PC-3 (cell line): Measurements from ENCODE around the gene RNASEL. TPM values are rescaled to one million over a fixed set of nuclear protein-coding genes. Genes with fewer than 3 reads are reported as not detected.
A peak's percentile ranks its signal among the peaks of the same experiment; 100 is the strongest.

Source experiments
- ATAC-seq: fragments of 200-7000 bp; cut with Tn5 transposase; 2 replicates; pipeline ENCODE4 v1.9.1; 2020; ENCODE audit warnings: mild to moderate bottlenecking, moderate library complexity
- BruUV-seq: library from RNA; stranded (reverse); fragments of 400-500 nt; replicated peaks from 2 replicates; lab custom pipeline; 2021; lab: Mats Ljungman, UMichigan
- CTCF ChIA-PET: fragments of 300-600 bp; sonication (Branson Sonifier 250); formaldehyde crosslinking; loops from one replicate; lab custom pipeline; 2022; ENCODE audit warnings: antibody characterized with exemption; lab: Charles Lee
- POLR2A ChIA-PET: fragments of 300-600 bp; sonication (Branson Sonifier 250); formaldehyde crosslinking; loops from one replicate; lab custom pipeline; 2022; ENCODE audit warnings: antibody characterized with exemption; ENCODE audit not compliant: unreplicated experiment; lab: Charles Lee
- DNase-seq: peaks from one replicate; pipeline ENCODE4 v3.0.0-alpha.2; 2015
- H2AFZ ChIP-seq: fragments of 300-600 bp; sonication (generic); 2 replicates; pipeline ENCODE4 v1.6.0; 2016; ENCODE audit warnings: antibody characterized with exemption, low read length
- H3F3A ChIP-seq: fragments of 300-600 bp; sonication (generic); one replicate; pipeline ENCODE4 v1.6.0; 2017; ENCODE audit warnings: antibody characterized with exemption, low read length, control low read depth, mild to moderate bottlenecking; ENCODE audit not compliant: unreplicated experiment
- H3K27ac ChIP-seq: fragments of 300-600 bp; sonication (generic); 2 replicates; pipeline ENCODE4 v1.5.1; 2016; ENCODE audit warnings: mild to moderate bottlenecking, low read length
- H3K27me3 ChIP-seq: fragments of 300-600 bp; sonication (generic); 2 replicates; pipeline ENCODE4 v1.6.1; 2016; ENCODE audit warnings: low read length, mixed read lengths
- H3K36me3 ChIP-seq: fragments of 300-600 bp; sonication (generic); 2 replicates; pipeline ENCODE4 v1.6.1; 2016; ENCODE audit warnings: low read depth, mixed run types, low read length, mixed read lengths
- H3K4me1 ChIP-seq: fragments of 300-600 bp; sonication (generic); 2 replicates; pipeline ENCODE4 v1.5.1; 2016; ENCODE audit warnings: low read length; ENCODE audit not compliant: insufficient read depth
- H3K4me2 ChIP-seq: fragments of 300-600 bp; sonication (generic); 2 replicates; pipeline ENCODE4 v1.6.0; 2016; ENCODE audit warnings: low read length
- H3K4me3 ChIP-seq: fragments of 300-600 bp; sonication (generic); 2 replicates; pipeline ENCODE4 v1.5.1; 2016; ENCODE audit warnings: mild to moderate bottlenecking, low read length, mixed read lengths
- H3K79me2 ChIP-seq: fragments of 300-600 bp; sonication (generic); 2 replicates; pipeline ENCODE4 v1.6.1; 2017; ENCODE audit warnings: low read length, mixed read lengths
- H3K9ac ChIP-seq: fragments of 300-600 bp; sonication (generic); 2 replicates; pipeline ENCODE4 v1.6.0; 2016; ENCODE audit warnings: mild to moderate bottlenecking, low read length
- H3K9me2 ChIP-seq: fragments of 300-600 bp; sonication (generic); replicated peaks from 2 replicates; pipeline ENCODE4 v1.6.1; 2016; ENCODE audit warnings: mixed run types, low read length, mixed read lengths
- H3K9me3 ChIP-seq: fragments of 300-600 bp; sonication (generic); 2 replicates; pipeline ENCODE4 v1.6.1; 2016; ENCODE audit warnings: low read length, mixed read lengths
- H4K20me1 ChIP-seq: fragments of 300-600 bp; sonication (generic); 2 replicates; pipeline ENCODE4 v1.6.1; 2016; ENCODE audit warnings: low read length, mixed read lengths
- CTCF ChIP-seq: fragments of 300-600 bp; sonication (generic); conservative IDR thresholded peaks from 2 replicates; pipeline ENCODE4 v1.5.1; 2017; ENCODE audit warnings: antibody characterized with exemption, low read depth, mild to moderate bottlenecking, low read length
- EZH2 ChIP-seq: fragments of 300-600 bp; sonication (generic); IDR thresholded peaks from one replicate; pipeline ENCODE4 v1.6.1; 2017; ENCODE audit warnings: antibody characterized with exemption, mild to moderate bottlenecking, low read length; ENCODE audit not compliant: unreplicated experiment
- EZH2phosphoT487 ChIP-seq: fragments of 300-600 bp; sonication (generic); IDR thresholded peaks from 2 replicates; pipeline ENCODE4 v1.6.1; 2018; ENCODE audit warnings: mild to moderate bottlenecking, antibody characterized with exemption, low read length, borderline replicate concordance
- intact Hi-C: fragments of 100-400 bp; cut with micrococcal nuclease; formaldehyde crosslinking; loops from 2 replicates; pipeline ENCODE4 v1.9.0; 2023
- total RNA-seq: library from RNA; depleted of rRNA; stranded (reverse); fragments of >200 nt; gene quantifications from 2 replicates; pipeline ENCODE4 v1.2.3, GENCODE V29; 2014

The RNASEL gene
- total RNA-seq, 1 experiment from 2014 or later = 1.3 TPM

GRCh38 chr1:182575540-182576149, 13.4 kb downstream of the RNASEL start:
- H3K9me3 ChIP-seq = no peaks in the 10 kb centered on the region
- DNase-seq = peak; percentile 75
- no peak for TF ChIP-seq EZH2
- no peak for TF ChIP-seq EZH2phosphoT487
- no peak for TF ChIP-seq CTCF
- H3K79me2 ChIP-seq = no peaks in the 10 kb centered on the region
- ChIA-PET CTCF (no interaction called here), POLR2A (no interaction called here)
- no peaks in the 10 kb centered on the region for H4K20me1 ChIP-seq
- H3K4me3 ChIP-seq = peak overlapping the region; percentile 44; the same call in 1 of the 2 replicates
- no peaks in the 10 kb centered on the region for H3K27me3 ChIP-seq
- ATAC-seq = no peak
- BruUV-seq = no TSS peak
- peak overlapping the region; percentile 70 for H3K4me2 ChIP-seq
- intact Hi-C loops = no loop called here
- H3K27ac ChIP-seq = no peak overlapping the region
- 0 out of 2 replicates have a peak overlapping the region, but pooled peaks have one; percentile 42 for H2AFZ ChIP-seq
- H3K4me1 ChIP-seq = peaks cover 14% of the 10 kb centered on the region
- H3K9ac ChIP-seq = no peak overlapping the region
- no peaks in the 10 kb centered on the region for H3K36me3 ChIP-seq
- no peaks in the 10 kb centered on the region for H3K9me2 ChIP-seq
- H3F3A ChIP-seq = no peaks in the 10 kb centered on the region

GRCh38 chr1:182574156-182574555, 14.9 kb downstream of the RNASEL start:
- no peak overlapping the region for H3K4me2 ChIP-seq
- ChIA-PET CTCF (no interaction called here), POLR2A (no interaction called here)
- H3K4me3 ChIP-seq = no peak overlapping the region
- no peak overlapping the region for H3K9ac ChIP-seq
- H2AFZ ChIP-seq = no peak overlapping the region
- no peaks in the 10 kb centered on the region for H3K9me2 ChIP-seq
- H3K27me3 ChIP-seq = no peaks in the 10 kb centered on the region
- H3K79me2 ChIP-seq = no peaks in the 10 kb centered on the region
- no peaks in the 10 kb centered on the region for H3K36me3 ChIP-seq
- no TSS peak for BruUV-seq
- DNase-seq (no peak), ATAC-seq (no peak)
- TF ChIP-seq EZH2phosphoT487 (no peak), EZH2 (no peak), CTCF (no peak)
- no peak overlapping the region for H3K27ac ChIP-seq
- intact Hi-C loops = no loop called here
- H4K20me1 ChIP-seq = no peaks in the 10 kb centered on the region
- H3K9me3 ChIP-seq = no peaks in the 10 kb centered on the region
- H3K4me1 ChIP-seq = peaks cover 14% of the 10 kb centered on the region
- no peaks in the 10 kb centered on the region for H3F3A ChIP-seq

- no peaks in the 10 kb centered on the region for H3K27me3 ChIP-seq
- no peaks in the 10 kb centered on the region for H3K9me3 ChIP-seq
- H3K4me1 ChIP-seq = peaks cover 8% of the 10 kb centered on the region
- intact Hi-C loops = no loop called here
- ChIA-PET POLR2A (no interaction called here), CTCF (no interaction called here)
- BruUV-seq = no TSS peak
- no peaks in the 10 kb centered on the region for H3K9me2 ChIP-seq
- H3K79me2 ChIP-seq = no peaks in the 10 kb centered on the region
- H3K36me3 ChIP-seq = no peaks in the 10 kb centered on the region
- H4K20me1 ChIP-seq = no peaks in the 10 kb centered on the region
- ATAC-seq = no peak
- H2AFZ ChIP-seq = no peak overlapping the region
- no peak overlapping the region for H3K27ac ChIP-seq
- H3K4me2 ChIP-seq = no peak overlapping the region
- no peak for DNase-seq
- TF ChIP-seq EZH2 (no peak), EZH2phosphoT487 (no peak), CTCF (no peak)
- H3F3A ChIP-seq = no peaks in the 10 kb centered on the region
- H3K9ac ChIP-seq = no peak overlapping the region
- H3K4me3 ChIP-seq = no peak overlapping the region
Measured at GRCh38 chr1:182570611-182570970, 18.5 kb downstream of the RNASEL start.
